ENCODE data around the gene NTRK1.
A peak's percentile ranks its signal among the peaks of the same experiment; 100 is the strongest.

Gene NTRK1

DNA sequence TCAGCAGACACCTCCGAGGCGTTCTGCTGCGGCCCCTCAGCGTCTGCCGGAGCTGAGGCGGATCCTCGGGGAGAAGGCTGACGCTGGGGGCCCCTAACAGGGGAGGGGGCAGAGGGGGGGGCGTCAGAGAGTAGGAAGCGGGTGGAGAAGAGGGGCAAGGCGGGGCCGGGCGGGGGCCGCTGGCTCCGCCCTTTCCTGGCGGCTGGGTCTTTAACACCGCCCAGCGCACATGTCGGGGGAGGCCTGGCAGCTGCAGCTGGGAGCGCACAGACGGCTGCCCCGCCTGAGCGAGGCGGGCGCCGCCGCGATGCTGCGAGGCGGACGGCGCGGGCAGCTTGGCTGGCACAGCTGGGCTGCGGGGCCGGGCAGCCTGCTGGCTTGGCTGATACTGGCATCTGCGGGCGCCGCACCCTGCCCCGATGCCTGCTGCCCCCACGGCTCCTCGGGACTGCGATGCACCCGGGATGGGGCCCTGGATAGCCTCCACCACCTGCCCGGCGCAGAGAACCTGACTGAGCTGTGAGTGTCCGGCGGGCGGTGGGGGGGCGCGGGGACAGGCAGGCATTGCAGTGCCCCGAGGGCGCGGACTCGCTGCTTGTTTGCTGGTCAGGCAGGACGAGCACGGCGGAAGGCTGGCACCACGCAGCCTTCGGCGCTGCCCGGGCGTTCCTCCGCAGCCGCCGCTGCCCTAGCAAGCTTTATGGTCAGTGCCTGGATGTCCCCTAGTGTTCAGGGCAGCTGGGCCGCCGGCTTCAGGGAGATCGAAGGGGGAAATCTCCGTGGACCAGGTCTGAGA lies at the start of gene NTRK1:
Gene NTRK1 (plus strand): TSS at position 238 of the 796 bp plus-strand sequence. CDS start 70 bp downstream, at position 308.
- peak; percentile 62 to 68 for DNase-seq

DNA sequence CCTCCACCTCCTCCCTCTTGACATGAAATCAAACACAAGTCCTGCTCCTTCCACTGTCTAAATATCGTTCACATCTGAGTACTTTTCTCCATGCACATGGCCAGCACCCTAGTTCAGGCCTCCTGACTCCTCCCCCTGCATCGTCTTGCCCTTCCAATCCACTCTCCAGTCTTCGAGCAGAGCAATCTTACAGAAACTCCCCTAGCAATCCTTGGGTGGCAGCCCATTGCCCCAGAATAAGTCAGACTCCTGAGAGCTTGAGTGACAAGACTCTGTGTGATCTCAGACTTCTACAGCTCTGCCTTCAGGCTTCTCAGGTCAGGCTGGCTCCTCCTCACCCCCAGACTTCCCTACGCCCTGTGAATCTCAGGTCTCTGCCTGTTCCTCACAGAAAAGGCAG lies 49.5 kb upstream of the NTRK1 start:
- no peak for DNase-seq

DNA sequence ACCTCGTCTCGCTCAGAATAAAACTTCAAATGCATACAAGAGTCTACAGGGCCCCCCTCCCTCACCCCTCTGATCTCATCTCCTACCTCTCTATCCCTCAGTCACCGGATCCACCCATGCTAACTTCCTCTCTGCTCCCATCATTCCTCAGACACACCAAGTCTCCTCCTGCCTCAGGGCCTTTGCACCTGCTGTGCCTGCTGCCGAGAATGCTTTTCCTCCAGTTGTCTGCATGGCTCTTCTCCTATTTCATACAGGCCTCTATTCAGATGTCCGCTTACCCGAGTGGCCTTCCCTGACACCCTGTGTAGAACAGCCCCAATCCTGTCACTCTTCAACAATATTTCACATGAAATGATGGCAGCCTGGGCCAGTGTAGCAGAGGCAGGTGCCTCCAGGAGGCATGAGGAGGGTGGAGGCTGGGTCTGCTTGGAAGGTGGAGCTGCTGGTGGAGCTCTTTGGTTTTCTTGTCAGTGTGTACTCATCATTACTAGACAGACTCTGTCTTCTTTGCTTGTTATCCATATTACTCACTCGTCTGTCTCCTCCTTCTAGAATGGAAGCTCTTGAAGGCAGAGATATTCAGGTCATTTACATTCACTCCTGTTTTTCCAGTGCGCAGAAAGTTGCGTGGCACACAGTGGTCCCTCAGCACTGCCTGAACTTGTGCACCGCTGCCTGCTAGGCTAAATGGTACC lies 48.2 kb upstream of the NTRK1 start:
- no peak for DNase-seq

GRCh38 chr1:156813298-156813697 lies 47.4 kb upstream of the NTRK1 start:
- DNase-seq = no peak

GRCh38 chr1:156813750-156814570 lies 46.7 kb upstream of the NTRK1 start:
- DNase-seq = peak; percentile 73 to 80

DNA sequence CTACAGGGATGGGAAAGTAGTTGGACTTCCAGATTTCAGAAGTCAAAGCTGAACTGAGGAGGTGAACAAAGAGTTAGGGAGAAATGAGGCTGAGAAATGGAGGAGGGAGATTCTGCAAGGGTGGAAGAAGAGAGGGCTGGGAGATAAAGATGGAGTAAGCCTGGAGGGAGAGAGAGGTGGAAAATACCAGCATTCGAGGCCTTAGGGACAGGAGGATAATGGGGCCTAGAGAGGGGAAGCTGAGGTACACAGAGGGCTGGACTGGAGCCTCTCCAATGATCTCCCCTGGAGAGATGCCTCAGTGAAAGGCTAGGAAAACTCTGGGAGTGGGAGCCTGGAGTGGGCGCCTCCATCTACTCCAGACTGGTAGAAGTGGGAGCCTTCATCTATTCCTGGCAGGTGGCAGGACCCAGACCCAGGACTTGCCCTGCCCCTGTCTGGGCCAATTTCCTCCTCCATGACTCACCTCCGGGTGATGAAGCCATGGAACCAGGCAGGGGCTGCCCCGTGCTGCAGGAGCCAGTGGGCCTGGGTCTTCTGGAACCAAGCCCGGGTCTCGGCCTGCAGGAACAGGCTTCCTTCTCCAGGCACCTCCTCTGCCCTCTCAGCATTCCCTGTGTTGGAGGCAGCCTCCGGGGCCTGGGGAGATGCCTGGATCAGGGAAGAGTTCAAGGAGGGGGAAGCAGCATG lies 45.9 kb upstream of the NTRK1 start:
- peak; percentile 36 to 51 for DNase-seq

- no peak for DNase-seq
Measured at GRCh38 chr1:156815307-156815826, 45.3 kb upstream of the NTRK1 start.

- no peak for DNase-seq
Measured at GRCh38 chr1:156815961-156816422, 44.7 kb upstream of the NTRK1 start.

DNA sequence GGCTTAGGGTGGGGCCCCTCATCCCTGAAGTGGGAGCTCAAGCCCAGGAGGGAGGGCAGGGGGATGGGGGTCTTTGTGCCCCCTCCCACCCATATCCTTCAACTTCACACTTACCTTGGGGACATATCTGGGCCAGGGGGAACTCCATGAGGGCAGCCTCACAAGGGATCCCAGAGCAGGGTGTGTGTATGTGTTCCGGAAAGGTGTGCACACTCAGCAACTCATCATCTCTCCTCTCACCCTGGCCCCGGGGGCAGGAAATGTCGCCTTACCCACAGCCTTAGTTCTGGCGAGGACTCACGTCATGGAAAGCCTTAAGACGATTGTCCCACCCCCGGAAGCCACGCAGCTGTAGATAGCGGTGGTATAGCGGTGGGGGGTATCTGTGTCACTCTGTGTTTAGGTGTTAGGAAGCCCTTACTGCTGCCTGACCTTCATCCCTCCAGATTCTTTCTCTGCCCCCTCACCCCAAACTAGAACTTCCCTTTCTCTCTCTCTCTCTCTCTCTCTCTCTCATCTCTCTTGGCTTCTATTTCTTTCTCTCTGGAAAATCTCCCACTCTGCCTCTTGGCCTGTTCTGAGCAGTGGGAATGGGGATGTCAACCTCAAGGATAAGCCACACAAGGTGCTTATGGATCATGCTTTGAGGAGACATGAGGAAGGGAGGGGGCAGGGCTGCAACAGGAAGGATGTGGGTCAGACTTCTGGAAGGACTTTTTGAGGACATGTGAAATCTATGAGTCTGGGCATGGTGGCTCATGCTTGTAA lies 43.9 kb upstream of the NTRK1 start, which contains the start of gene SH2D2A:
Gene SH2D2A (minus strand): TSS at position 288 of the 768 bp plus-strand sequence. CDS start 140 bp downstream, at position 148.
- DNase-seq = peak; percentile 96 to 97

- no peak for DNase-seq
Measured at GRCh38 chr1:156821801-156822200, 38.9 kb upstream of the NTRK1 start.

GRCh38 chr1:156822680-156823079 lies 38.0 kb upstream of the NTRK1 start:
- no peak for DNase-seq

DNA sequence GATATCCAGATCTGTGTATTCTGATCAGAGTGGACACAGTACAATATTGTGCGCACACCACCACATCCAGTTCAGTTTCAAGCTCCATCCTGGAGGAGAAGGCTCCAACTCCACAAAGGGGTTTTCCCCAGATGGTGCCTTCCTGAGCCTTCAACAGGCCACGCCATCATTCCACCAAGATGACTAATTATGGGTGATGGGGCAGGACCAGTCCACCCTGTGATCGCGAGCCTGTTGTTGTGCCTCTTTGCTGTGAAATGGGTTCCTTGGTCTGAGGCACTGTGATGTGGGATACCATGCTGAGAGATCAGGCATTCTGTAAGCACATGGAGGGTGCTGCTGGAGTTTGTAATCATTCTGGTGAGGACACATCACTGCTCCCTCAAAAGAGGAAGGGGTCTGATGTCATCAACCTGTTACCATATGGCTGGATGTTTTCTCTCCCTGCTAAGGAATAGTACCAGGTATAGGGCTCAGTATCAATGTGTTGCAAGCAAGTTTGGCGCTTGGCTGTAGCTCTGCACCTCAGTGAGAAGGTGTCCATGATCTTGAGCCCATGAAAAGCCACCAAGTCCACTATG lies 37.4 kb upstream of the NTRK1 start:
- no peak for DNase-seq

GRCh38 chr1:156826630-156827029 lies 34.0 kb upstream of the NTRK1 start:
- no peak for DNase-seq

GRCh38 chr1:156828400-156829124 lies 32.1 kb upstream of the NTRK1 start:
- no peak for DNase-seq

- no peak for DNase-seq
Measured at GRCh38 chr1:156832434-156832833, 28.2 kb upstream of the NTRK1 start.

DNA sequence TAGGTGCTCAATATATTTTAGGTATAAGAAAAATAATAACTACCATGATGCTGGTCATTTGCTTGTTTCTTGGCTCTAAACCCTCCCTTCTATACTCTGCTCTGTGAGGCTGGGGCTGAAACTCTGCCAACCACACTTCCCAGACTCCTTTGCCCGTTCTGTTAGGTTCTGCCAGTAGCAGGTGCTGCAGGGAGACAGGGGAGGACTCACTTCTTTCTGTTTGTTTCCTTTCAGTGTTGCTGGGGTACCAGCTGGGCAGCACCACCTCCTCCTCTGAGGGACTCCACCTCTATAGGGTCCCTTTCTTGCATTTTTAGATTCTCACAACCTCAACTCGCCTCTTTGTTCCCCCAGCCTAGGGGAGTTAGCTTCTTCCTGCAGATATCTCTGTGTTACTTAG lies 27.1 kb upstream of the NTRK1 start:
- DNase-seq = no peak

DNA sequence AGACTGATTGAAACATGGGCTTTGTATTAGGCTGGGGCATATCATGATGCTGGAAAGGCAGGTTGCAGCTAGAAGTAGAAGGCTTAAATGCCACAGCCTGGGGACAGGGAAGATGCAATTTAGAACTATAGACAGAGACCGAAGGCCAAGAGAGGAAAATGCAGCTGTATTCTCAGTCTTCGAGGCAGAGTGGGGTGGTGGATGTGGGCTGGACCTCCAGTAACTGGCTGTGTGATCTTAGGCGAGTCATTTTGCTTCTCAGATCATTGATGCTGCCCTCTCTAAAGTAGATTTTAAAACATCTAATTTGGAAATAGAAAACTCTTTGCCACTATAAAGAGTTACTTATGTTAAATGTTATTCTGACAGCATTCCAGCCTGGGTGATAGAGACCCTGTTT lies 26.3 kb upstream of the NTRK1 start:
- DNase-seq = no peak

DNA sequence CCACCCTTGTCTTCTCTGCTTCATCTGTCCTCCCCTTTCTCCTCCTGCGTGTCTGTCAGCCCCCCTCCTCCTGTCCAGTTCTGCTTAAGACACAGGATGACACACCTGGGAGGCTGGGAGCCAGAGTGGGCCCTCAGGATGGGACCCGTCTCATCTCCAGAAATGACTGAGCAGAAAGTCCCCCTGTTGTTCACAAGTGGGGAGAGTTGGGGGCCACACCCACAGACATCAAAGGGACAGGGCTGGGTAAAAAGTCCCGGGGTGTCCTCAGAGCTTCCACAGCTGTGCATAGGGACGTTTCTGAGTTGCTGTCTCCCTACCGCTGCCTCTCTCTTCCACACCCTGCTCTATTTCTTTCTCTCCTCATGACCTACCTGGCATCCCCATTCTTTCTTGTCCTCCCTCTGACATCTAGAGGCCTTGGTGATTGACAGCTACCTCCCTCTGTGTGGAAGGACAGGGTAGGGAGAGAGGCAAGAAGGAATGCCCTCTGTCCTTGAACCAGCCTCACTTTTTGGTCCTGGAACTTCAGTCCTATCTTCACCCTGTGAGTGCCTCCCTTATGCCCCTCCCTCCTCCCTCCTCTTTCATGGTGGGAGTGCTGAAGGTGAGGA lies 24.5 kb upstream of the NTRK1 start:
- DNase-seq = peak; percentile 37 to 49

DNA sequence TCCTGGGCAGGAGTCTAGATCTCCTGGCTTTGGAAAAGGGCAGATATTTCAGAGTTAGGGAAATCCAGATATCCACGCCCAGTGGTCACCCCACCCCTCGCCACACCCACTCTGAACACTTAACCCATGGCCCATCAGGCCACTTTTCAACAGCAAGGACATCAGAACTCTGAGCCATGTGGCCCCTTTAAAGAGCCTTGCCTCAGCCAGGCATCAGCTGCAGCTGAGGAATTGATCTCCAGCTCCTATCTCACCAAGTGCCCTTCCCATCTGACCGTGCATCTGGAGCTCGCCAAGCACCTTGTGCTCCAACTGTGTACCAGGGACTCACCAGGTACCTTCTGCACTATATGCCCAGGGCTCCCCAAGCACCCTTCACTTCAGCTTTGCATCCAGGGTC lies 23.8 kb upstream of the NTRK1 start:
- DNase-seq = no peak

DNA sequence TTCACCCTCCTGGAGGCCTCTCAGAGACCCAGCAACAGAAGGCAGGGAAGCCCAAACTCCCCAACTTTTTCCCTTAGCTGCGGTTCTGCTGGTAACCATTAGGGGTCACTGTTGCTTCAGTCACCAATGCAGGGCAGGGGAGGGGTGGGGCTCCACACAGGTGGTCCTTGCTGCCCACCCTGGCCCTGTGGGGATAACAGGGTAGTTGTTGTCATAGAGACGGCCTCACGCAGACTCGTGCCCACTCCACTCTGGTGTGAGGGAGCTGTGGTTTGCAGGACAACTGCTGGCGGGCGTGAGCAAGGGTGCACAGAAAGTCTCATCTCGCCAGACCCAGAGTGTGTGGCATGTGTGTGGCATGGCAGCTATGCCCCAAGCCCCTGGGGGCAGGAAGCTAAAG lies 21.7 kb upstream of the NTRK1 start:
- peak; percentile 39 to 66 for DNase-seq

All from CD4-positive, alpha-beta T cell treated with Interleukin-1 beta for 1 hour (primary cell).